Stimulated activated CD8-positive, alpha-beta memory T cell treated with anti-CD3 and anti-CD28 coated beads, Interleukin-7, amount 100 ng/mL, for 24 hours (primary cell): Measurements from ENCODE around the gene LRRC3.
A peak's percentile ranks its signal among the peaks of the same experiment; 100 is the strongest.
"Not testable (repeated sequence)": the region's sequence is repeated elsewhere in the genome, so short reads cannot be mapped to it uniquely, and the experiment has no call there.

Experiments
- DNase-seq: peaks from one replicate; pipeline ENCODE4 v3.0.0-alpha.2; 2020; ENCODE audit warnings: low read depth

The LRRC3 gene

DNA sequence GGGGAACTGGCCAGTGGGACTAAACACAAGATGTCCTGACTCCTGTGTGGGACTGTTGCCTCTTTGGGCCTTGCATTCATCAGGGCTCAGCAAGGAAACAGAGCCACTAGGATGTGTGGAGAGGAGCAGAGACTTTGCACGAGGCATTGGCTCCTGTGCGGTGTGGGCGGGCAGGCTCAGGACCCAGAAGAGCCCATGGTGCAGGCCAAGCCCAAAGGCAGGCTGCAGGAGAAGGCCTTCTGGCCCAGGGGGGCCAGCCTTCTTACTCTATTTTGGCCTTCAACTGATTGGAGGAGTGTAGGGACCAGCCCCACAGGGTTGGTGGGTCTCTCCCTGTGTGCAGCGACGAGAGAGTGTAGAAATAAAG lies 23.5 kb downstream of the LRRC3 start:
- DNase-seq: no peak

DNA sequence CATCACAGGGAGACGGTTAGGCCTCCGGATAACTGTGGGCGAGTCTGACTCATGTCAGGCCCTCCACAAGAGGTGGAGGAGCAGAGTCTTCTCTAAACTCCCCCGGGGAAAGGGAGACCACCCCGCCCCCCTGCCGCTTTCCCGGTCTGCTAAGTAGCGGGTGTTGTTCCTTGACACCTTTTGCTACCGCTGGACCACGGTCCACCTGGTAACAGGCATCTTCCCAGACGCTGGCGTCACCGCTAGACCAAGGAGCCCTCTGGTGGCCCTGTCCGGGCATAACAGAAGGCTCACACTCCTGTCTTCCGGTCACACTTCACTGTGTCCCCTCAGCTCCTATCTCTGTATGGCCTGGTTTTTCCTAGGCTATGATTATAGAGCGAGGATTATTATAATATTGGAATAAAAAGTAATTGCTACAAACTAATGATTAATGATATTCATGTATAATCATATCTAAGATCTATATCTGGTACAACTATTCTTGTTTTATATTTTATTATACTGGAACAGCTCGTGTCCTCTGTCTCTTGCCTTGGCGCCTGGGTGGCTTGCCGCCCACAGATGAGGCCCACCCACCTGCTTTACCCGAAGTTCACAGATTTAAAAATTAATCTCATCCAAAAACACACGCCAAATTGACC lies 24.4 kb downstream of the LRRC3 start:
- DNase-seq: not testable (repeated sequence)

DNA sequence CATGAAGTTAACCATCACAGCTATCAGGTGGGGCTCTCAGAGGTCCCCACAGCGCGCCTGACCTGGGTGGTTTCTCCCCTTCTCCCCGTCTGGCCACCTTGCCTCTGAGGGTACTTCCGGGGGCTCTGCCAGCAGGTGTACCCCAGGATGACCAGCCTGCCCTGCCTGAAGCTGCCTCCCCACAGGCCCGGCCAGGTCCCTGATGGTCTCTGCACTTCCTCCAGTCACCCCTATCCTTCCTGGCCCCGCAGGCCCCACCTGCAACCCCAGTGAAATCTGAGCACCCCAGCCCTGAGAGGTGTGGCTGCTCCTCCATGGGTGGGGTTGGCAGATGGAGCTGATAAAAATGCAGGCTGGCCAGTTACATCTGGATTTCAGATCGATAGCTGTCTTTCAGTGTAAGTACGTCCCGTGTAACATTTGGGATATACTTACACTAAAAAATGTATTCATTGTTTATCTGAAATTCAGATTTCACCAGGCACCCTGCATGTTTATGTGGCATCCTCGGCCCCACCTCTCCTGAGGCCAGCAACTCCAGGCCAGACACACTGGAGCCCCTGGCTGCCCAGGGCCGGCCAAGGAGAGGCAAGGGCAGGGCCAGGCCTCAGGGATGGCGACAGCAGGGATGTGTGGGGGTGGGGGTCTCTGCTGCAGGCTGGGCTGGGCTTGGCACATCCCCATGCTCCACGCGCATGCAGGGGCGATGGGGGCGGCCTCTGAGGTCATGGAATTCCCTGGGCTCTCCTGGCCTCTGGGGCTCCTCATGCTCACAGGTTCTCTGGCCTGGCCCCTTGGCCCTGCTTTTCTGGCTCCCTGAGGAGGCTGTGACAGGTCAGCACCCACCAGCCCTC lies 25.1 kb downstream of the LRRC3 start:
- no peak for DNase-seq

DNA sequence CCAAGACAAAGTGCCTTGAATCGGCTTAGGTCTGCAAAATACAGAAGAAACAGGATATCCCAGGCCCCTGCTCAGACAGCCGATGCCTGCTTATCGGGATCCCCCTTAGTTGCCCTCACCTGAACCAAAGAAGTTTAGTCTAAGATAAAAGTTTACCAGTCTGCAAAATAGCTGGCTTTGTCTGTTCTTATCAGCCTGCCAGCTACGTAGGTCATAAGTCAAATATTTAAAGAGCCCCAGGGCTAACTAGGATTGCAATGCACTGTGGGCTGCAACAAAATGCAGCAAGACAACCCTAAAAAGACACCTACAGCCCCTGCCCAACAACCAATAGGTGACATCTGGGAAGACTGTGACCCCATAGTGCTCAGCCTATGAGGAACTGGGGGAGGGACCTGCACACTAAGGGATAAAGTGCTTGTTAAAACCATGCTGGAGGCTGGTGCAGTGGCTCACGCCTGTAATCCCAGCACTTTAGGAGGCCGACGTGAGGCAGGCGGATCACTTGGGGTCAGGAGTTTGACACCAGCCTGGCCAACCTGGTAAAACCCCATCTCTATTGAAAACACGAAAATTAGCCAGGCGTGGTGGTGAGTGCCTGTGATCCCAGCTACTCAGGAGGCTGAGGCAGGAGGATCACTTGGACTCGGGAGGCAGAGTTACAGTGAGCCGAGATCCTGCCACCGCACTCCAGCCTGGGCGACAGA lies 27.4 kb downstream of the LRRC3 start:
- no peak for DNase-seq

DNA sequence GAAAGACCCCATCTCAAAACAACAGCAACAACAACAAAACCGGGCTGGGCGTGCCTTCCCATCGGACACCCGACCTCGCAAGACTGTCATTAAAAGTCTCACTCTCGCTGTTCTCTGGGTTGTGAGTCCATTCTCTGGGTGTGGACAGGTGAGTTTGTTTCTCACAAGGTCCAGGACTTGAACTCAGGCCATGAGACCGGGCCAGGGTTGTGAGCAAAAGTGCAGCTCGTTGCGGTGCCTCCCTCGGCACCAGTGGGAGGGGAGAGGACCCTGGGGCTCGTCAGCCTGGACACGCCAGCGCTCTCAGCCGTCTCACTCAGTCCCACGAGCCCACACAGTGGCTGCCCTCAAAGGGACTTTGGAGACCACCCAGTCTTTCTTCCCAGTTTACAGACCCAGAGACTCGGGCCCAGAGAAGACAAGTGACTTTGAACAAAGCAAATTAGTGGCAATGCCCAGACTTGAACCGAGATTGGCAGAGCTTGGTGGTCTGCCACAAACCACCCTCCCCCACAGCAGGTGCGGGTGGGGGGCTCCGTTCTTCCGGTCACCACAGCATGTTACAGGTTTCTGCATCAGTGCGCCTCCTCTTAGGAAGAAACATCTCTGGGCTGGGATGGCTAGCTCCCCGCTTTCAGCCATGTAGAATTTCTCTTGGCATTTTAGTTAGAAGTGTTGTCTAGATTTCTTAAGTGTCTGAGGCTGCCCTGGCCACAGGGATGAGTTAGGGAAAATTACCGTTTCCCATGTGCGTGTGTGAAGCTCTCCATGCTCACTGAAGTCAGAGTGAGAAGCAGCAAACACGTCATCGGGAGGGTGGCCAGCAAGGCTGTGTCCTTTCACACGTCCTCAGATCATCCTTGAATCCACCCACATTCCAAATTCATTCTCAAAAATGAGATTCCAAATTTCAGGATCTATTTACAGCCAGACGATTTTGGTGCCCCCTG lies 28.3 kb downstream of the LRRC3 start:
- no peak for DNase-seq

DNA sequence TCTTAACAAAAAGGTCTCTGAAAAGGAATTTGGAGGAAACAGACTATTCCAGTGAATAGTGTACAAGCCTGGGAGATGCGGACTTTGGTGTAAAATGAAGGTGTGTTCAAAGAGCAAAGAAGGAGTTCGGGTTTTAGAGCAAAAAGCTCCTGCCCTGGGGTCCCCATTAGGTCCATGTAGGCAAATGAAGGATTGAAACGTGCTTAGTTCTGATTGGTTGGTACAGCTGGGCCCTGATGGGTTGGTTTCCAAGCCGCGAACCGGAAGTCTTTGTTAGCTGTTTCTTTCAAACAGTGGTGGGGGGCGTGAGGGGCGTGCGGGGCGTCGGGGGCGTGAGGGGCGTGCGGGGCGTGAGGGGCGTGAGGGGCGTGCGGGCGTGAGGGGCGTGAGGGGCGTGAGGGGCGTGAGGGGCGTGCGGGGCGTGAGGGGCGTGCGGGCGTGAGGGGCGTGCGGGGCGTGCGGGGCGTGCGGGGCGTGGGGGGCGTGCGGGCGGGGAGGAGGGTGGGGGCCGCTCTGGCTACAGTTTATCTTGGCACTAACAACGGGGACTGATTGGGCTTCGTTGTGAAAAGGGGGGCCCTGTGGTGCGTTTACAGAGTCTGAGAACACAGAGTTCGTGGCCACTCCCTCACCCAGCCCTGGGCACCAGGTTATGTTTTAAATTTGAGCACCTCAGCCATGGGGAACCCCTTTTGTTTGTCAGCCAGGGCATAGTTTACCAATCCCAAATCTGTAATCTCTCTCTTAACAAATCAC lies 29.4 kb downstream of the LRRC3 start:
- DNase-seq: no peak

DNA sequence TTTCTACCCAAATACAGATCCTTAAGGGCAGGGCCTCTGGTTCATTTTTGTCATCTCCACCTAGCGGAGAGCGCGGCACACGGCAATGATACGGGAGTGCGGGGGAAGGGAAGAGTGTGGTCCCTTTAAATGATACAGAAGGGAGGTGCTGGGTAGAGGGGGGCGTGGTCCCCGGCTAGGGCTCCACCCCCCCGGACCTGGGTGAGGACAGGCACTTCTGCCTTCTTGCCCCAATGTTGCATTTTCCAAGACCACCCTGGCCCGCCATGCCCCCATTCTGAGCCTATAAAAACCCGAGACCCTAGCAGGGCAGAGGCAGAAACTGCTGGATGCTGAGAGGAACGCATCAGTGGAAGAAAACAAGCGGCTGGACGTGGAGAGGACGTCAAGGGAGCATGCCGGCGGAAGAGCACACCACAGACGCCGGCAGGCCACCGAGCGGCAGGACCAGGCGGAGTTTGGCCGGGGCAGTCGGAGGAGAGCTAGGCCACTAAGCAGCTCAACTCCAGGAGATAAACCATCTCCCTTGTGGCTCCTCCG lies 30.0 kb downstream of the LRRC3 start:
- DNase-seq: peak; percentile 23

DNA sequence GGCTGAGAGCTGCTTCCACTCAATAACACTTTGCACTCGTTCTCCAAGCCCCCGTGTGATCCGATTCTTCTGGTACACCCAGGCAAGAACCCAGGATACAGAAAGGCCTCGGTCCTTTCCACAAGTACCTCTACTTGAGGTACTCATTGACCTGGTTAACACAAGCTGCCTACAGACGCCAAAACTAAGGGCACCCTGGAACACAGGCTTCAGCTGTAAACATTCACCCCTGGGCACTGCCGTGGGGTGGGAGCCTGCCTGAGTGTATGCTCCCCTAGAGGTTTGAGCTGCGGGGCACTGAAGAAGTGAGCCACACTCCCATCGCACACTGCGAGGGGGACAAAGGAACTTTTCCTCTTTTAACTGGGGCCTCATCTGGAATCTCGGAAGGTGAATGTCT lies 30.5 kb downstream of the LRRC3 start:
- DNase-seq: no peak

DNA sequence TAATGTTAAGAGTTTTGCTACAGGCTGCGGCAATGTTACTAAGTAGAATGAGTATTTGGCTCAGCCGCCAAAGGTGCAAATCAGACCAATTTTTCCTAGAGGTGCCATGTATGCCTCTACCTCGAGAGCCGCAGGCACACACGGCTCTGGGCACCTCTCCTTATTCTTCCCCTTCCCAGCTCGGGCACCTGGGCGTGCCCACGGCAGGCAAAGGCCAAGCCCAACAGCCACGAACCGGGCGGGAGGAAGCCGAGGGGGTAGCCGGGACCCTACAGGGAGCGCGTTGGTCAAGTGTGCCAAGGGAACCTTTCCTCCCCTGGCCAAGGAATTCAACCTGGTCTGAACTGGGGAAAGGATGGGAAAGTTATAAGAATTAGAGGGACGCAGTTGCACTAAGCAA lies 31.0 kb downstream of the LRRC3 start:
- no peak for DNase-seq

DNA sequence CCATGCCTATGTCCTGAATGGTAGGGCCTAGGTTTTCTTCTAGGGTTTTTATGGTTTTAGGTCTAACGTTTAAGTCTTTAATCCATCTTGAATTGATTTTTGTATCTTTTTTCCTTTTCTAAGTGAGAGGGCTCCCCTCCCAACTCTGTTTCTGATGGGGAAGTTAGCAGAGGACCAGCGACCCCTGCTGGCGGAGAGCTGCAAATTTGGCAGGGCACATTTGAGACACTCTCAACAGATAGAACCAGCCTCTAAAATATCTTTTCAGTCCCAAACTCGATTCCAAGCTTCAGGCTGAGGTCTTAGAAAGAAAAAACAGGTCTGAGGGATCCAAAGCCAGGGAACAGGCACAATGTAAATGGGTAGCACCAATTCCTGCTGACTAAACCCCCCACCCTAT lies 32.5 kb downstream of the LRRC3 start:
- DNase-seq: peak; percentile 27

DNA sequence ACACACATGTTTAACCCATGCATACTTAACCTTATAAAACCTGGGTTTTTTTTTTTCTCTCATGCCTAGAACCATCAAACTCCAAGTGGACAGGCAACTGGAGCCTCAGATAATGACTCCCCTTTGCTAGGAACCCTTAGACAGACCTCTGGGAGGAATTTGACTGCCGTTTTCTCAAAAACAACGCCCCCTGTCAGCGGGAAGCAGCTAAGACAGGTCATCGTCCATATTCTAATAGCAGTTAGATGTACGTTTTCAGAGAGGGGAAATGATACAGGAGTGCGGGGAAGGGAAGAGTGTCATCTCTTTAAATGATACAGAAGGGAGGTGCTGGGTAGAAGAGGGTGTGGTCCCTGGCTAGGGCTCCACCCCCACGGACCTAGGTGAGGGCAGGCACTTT lies 34.7 kb downstream of the LRRC3 start:
- DNase-seq: no peak

DNA sequence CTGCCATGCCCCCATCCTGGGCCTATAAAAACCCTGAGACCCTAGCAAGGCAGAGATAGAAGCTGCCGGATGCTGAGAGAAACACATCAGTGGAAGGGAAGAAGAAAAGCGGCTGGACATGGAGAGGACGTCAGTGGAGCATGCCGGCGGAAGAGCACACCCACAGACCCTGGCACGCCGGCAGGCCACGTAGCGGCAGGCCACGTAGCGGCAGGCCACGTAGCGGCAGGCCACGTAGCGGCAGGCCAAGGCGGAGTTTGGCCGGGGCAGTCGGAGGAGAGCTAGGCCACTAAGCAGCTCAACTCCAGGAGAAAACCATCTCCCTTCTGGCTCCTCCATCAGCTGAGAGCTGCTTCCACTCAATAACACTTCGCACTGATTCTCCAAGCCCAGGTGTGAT lies 35.1 kb downstream of the LRRC3 start:
- DNase-seq: no peak

DNA sequence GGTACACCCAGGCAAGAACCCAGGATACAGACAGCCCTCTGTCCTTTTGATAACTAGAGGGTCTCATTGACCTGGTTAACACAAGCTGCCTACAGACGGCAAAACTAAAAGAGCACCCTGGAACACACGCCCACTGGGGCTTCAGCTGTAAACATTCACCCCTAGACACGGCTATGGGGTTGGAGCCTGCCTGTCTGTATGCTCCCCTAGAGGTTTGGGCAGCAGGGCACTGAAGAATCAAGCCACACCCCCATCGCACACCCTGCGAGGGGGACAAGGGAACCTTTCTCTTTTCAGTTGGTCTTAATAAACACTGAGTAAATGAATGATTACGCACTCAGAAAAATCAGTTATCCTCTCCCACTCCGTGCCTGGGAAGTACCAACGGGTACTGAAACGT lies 35.5 kb downstream of the LRRC3 start:
- no peak for DNase-seq

DNA sequence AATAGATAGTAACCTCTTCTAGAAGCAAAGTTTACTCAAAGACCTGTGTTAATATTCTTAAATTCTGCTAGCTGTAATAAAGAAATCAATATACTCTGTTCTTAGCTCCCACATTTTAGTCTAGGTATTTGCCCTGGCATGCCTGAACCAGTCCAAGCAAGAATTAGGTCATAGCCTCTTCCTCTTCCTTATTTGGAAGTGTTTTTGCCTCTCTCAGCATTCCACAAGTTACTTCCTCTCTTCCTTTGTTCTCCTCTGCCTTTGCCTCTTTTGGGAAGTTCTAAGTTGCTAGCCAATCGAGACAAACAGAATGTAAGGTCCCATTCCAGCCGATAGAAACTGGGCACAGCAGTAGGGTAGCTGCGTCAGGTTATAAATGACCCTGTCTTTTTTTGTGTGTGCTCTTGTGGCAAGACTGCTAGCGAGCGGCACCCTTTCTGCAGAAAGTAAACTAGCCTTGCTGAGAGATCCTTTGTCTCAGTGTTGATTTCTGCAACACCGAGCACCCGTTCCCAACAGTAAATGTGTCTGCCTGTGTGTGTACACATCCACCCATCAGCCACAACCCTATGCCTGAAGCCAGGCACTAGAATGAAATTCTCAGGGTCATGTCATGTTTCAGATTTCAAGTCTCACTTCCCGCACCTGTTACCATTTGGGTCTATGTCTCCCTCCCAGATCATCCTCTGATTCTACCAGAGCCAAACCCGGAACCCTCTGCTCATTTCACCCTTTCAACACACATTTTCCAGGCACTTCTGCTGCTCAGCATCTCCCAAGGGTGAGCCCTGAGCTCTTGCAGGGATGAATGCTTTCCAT lies 37.5 kb downstream of the LRRC3 start:
- DNase-seq: no peak

DNA sequence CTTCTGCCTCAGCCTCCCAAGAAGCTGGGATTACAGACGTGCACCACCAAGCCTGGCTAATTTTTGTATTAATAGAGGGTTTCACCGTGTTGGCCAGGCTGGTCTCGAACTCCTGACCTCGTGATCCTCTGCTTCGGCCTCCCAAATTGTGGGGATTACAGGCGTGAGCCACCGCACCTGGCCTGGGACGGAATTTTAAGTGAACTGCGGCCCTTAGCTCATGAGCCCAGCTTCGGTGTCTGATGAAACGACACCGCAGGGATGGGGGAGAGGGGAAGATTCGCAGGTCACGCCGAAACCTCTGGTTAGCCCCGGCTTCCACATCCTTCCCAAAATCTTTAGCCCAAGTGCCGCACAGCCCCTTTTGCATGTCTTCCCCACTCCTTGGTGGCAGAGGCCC lies 39.1 kb downstream of the LRRC3 start:
- DNase-seq: no peak

DNA sequence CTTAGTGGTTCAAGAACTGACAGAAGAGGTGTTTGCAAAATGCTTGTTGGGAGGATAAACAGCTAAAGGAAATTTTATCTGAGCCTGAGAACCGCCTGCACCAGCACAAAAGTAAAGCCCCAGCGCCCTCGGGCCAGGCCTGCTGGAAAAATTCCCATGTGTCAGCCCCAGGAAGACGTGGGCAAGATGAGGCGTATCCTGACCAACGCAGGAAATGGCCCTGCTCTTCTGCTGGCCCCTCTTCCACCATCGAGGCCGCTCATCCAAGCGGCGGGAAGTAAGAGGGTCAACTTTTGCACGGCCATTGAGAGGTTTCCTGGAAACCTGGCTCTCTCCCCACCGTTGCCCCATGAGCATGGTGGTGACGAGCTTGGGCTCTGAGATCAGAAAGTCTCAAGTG lies 39.6 kb downstream of the LRRC3 start:
- DNase-seq: no peak

DNA sequence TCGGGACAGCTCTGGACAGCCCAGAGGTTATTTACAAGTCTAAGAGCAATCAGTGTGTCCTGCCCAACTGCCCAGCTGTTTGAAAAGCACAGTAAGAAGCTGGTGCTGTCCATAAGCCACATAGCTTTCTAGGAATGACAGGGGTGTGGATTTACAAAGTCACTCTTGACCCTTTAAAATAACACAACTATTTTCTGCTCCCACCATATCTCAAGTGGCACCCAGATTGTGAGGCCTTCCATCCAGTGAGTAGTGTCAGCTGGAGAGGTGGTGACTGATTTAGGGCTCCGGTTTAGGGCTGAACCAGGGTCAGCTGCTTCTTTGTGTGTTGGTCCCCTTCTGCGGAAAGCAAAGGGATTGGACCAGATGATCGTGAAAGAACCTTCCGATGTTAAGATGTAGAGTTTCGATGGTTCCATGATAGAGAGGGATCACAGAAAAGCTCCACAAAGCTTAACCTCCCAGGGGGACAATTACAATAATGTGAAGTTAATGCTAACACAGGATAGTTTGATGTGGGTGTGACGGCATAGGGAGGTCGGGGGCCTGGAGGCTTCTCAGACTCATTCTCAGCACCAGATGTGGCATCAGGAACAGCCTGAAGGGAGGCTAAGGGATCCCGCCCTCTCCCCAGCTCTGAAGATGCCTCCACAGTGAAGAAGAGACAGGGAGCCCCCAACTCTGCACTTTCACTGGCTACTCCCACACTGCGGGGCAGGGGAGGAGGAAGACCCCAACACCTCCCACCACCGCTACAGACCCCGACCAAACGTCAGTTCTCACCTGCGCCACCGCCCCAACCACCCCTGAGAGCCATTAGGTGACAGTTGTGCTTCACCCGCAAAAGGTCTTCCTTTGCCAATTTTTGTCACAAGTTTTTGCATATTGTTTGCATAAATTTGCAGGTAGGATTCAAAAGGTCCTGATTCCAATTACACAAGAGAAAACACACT lies 40.6 kb downstream of the LRRC3 start:
- no peak for DNase-seq

DNA sequence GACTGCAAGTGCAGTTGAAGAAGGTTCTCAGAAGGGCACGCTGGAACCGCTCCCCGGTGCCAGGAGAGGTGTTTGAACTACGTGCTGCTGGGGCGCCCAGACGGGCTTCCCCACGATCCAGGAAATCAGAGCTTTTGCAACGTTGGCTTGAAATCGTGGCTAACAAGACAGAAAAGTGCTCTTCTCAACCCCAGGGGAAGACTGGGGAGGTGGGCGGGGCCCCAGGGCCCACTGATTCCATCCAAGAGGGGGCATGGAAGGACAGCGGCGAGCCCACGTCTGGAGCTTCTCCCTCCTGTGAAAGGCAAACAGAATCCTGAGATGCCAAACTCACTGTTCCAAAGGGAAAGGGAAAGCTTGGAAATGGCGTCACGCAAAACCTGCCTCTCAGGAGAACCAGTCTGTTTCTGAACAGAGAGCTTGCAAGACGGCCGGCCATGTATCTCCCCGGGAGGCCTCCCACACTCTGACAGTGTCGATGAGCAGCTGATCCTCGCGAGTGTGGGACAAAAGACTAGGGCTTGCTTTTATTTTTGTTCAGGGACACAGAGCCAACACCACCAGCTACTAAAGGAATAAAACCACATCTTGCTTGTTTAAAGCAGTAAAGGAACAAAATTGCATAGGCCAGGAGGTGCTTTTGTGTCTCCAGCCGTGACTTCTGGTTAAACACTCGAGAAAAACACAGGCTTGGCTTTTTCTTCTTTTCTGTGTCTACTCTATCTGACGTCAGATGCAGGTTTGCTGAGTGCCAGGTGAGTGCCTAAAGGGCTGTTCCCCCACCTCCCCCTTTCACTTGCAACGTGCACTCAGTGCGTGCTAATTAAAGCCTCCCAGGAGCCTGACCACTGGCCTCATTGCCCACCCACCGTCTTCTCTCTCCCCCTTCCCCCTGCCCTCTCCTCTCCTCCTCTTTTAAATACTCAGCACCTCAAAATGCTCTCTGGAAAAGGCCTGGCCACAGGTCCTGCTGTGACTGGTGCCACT lies 41.5 kb downstream of the LRRC3 start:
- DNase-seq: no peak
